ENCODE measurements around the gene CREB5.

DNA sequence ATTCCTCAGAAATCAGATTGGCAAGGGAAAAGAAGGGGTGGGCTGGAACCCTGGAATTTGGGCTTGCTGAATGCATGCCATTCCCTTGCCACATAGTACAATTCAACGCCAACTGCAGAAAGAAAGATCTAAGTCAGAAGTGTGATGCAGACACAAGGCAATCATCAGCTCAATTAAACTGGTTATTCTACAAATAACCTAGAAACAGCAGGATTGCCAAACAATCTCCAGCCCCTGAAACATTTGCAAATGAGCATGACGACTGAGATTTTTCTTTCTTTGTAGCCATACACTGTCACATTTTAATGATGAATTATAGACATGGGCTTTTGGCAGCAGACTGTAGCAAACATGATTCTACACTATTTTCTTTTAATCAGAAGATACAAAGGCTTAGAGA is 16.5 kb upstream of the CREB5 start:
- TF ChIP-seq, protein P1, sequence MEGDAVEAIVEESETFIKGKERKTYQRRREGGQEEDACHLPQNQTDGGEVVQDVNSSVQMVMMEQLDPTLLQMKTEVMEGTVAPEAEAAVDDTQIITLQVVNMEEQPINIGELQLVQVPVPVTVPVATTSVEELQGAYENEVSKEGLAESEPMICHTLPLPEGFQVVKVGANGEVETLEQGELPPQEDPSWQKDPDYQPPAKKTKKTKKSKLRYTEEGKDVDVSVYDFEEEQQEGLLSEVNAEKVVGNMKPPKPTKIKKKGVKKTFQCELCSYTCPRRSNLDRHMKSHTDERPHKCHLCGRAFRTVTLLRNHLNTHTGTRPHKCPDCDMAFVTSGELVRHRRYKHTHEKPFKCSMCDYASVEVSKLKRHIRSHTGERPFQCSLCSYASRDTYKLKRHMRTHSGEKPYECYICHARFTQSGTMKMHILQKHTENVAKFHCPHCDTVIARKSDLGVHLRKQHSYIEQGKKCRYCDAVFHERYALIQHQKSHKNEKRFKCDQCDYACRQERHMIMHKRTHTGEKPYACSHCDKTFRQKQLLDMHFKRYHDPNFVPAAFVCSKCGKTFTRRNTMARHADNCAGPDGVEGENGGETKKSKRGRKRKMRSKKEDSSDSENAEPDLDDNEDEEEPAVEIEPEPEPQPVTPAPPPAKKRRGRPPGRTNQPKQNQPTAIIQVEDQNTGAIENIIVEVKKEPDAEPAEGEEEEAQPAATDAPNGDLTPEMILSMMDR (IDR thresholded peaks at IDR 0.05; ENCODE audit: poor library complexity, severe bottlenecking): no peak
- TF ChIP-seq EP300 (conservative IDR thresholded peaks at IDR 0.05; ENCODE audit: poor library complexity, severe bottlenecking): no peak
- TF ChIP-seq MXI1 (conservative IDR thresholded peaks at IDR 0.05; ENCODE audit: poor library complexity, severe bottlenecking): no peak
- no peak for TF ChIP-seq EZH2 (IDR thresholded peaks at IDR 0.05; ENCODE audit: borderline replicate concordance, insufficient read depth, low read length, poor library complexity, severe bottlenecking)
- no peak for TF ChIP-seq TAF1 (IDR thresholded peaks at IDR 0.05; ENCODE audit: low read depth)
- TF ChIP-seq, protein P2, sequence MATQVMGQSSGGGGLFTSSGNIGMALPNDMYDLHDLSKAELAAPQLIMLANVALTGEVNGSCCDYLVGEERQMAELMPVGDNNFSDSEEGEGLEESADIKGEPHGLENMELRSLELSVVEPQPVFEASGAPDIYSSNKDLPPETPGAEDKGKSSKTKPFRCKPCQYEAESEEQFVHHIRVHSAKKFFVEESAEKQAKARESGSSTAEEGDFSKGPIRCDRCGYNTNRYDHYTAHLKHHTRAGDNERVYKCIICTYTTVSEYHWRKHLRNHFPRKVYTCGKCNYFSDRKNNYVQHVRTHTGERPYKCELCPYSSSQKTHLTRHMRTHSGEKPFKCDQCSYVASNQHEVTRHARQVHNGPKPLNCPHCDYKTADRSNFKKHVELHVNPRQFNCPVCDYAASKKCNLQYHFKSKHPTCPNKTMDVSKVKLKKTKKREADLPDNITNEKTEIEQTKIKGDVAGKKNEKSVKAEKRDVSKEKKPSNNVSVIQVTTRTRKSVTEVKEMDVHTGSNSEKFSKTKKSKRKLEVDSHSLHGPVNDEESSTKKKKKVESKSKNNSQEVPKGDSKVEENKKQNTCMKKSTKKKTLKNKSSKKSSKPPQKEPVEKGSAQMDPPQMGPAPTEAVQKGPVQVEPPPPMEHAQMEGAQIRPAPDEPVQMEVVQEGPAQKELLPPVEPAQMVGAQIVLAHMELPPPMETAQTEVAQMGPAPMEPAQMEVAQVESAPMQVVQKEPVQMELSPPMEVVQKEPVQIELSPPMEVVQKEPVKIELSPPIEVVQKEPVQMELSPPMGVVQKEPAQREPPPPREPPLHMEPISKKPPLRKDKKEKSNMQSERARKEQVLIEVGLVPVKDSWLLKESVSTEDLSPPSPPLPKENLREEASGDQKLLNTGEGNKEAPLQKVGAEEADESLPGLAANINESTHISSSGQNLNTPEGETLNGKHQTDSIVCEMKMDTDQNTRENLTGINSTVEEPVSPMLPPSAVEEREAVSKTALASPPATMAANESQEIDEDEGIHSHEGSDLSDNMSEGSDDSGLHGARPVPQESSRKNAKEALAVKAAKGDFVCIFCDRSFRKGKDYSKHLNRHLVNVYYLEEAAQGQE (IDR thresholded peaks at IDR 0.05; ENCODE audit: borderline replicate concordance): no peak
- no peak for TF ChIP-seq POLR2AphosphoS5 (IDR thresholded peaks at IDR 0.05)
- TF ChIP-seq SMC3 (conservative IDR thresholded peaks at IDR 0.05; ENCODE audit: poor library complexity): no peak
- no peak for TF ChIP-seq RAD21 (conservative IDR thresholded peaks at IDR 0.05)
